ENCODE measurements around the gene POP4.

GRCh38 chr19:29586401-29586800 lies 19.7 kb upstream of the POP4 start:
- no peak for TF ChIP-seq POLR2A (IDR thresholded peaks at IDR 0.05)
- no peak for TF ChIP-seq CTCF (IDR thresholded peaks at IDR 0.05)
